Hepatocyte (in vitro differentiated cells): Measurements from ENCODE around the gene POLD4. TPM values are rescaled to one million over a fixed set of nuclear protein-coding genes. Genes with fewer than 3 reads are reported as not detected.

Source experiments
- DNase-seq: peaks from one replicate; pipeline ENCODE4 v3.0.0-alpha.2; 2016; ENCODE audit warnings: low spot score
- H2AFZ ChIP-seq: fragments of 200-600 bp; sonication (generic); 2 replicates; pipeline ENCODE4 v1.6.0; 2016; ENCODE audit warnings: antibody characterized with exemption, mild to moderate bottlenecking
- H3K27ac ChIP-seq: fragments of 200-600 bp; sonication (generic); 2 replicates; pipeline ENCODE4 v1.5.1; 2016; ENCODE audit warnings: mild to moderate bottlenecking
- H3K27me3 ChIP-seq: fragments of 200-600 bp; sonication (generic); 2 replicates; pipeline ENCODE4 v1.6.1; 2016
- H3K36me3 ChIP-seq: fragments of 200-600 bp; sonication (generic); replicated peaks from 2 replicates; pipeline ENCODE4 v1.5.1; 2016; ENCODE audit warnings: low read depth; ENCODE audit not compliant: insufficient read depth
- H3K4me1 ChIP-seq: fragments of 200-600 bp; sonication (generic); 2 replicates; pipeline ENCODE4 v1.5.1; 2016; ENCODE audit warnings: mild to moderate bottlenecking, moderate library complexity; ENCODE audit not compliant: insufficient read depth
- H3K4me2 ChIP-seq: fragments of 200-600 bp; sonication (generic); 2 replicates; pipeline ENCODE4 v1.6.0; 2016
- H3K4me3 ChIP-seq: fragments of 200-600 bp; sonication (generic); 2 replicates; pipeline ENCODE4 v1.5.1; 2016; ENCODE audit warnings: mild to moderate bottlenecking
- H3K79me2 ChIP-seq: fragments of 200-600 bp; sonication (generic); 2 replicates; pipeline ENCODE4 v1.6.0; 2017; ENCODE audit warnings: mild to moderate bottlenecking
- H3K9me2 ChIP-seq: fragments of 200-600 bp; sonication (generic); replicated peaks from 2 replicates; pipeline ENCODE4 v1.6.0; 2017; ENCODE audit warnings: mild to moderate bottlenecking; ENCODE audit not compliant: insufficient read depth
- H3K9me3 ChIP-seq: fragments of 200-600 bp; sonication (generic); 2 replicates; pipeline ENCODE4 v1.5.1; 2016; ENCODE audit warnings: low read depth, mild to moderate bottlenecking
- H4K20me1 ChIP-seq: fragments of 200-600 bp; sonication (generic); 2 replicates; pipeline ENCODE4 v1.6.0; 2016; ENCODE audit warnings: mild to moderate bottlenecking; ENCODE audit not compliant: insufficient read depth, poor library complexity, severe bottlenecking
- CTCF ChIP-seq: fragments of 200-600 bp; sonication (generic); IDR thresholded peaks from 2 replicates; pipeline ENCODE4 v1.5.1; 2016; ENCODE audit warnings: antibody characterized with exemption, mild to moderate bottlenecking; ENCODE audit not compliant: poor library complexity
- EZH2 ChIP-seq: fragments of 200-600 bp; sonication (generic); IDR thresholded peaks from 2 replicates; pipeline ENCODE4 v1.6.1; 2016; ENCODE audit warnings: antibody characterized with exemption, mild to moderate bottlenecking, borderline replicate concordance
- EZH2phosphoT487 ChIP-seq: fragments of 200-600 bp; sonication (generic); IDR thresholded peaks from one replicate; pipeline ENCODE4 v1.6.1; 2018; ENCODE audit warnings: antibody characterized with exemption, mild to moderate bottlenecking, low read depth, moderate library complexity; ENCODE audit not compliant: unreplicated experiment, severe bottlenecking
- WGBS: methylation state at CpG from one replicate; pipeline ENCODE4 v1.1.6; 2016; ENCODE audit warnings: low lambda C conversion rate; ENCODE audit errors: missing lambda C conversion rate; 5-methylcytosine and 5-hydroxymethylcytosine counted together
- polyA plus RNA-seq: library from polyadenylated mRNA; unstranded; fragments of >200 nt; fragmentation: Nextera tagmentation; extraction: Ambion mirVana; gene quantifications from 2 replicates; pipeline ENCODE4 v1.2.1, GENCODE V29; 2016
- total RNA-seq: library from RNA; depleted of rRNA; stranded (reverse); fragments of >200 nt; gene quantifications from 2 replicates; pipeline ENCODE4 v1.2.3, GENCODE V29; 2014

The POLD4 gene
- total and polyA plus RNA-seq, 2 experiments from 2014 or later = 74.4 to 97.4 TPM

GRCh38 chr11:67317205-67317887 lies 36.0 kb downstream of the POLD4 start:
- Histone ChIP-seq H3K27me3 (no peaks in the 10 kb centered on the region), H3K4me3 (peak overlapping the region; percentile 79), H2AFZ (peak overlapping the region; percentile 99), H3K9me2 (no peaks in the 10 kb centered on the region), H3K79me2 (peaks cover 15% of the 10 kb centered on the region), H3K4me2 (peak overlapping the region; percentile 92), H3K36me3 (no peaks in the 10 kb centered on the region), H3K27ac (peak overlapping the region; percentile 92), H3K9me3 (no peaks in the 10 kb centered on the region), H4K20me1 (no peaks in the 10 kb centered on the region), H3K4me1 (peaks cover 3% of the 10 kb centered on the region)
- peak; percentile 98 for DNase-seq
- peak; percentile 96 for TF ChIP-seq CTCF
- TF ChIP-seq EZH2 = no peak
- no peak for TF ChIP-seq EZH2phosphoT487
- under 1% methylated on average over 55 of the region's 55 CpGs for WGBS

- H3K4me1 ChIP-seq = peaks cover 3% of the 10 kb centered on the region
- DNase-seq = no peak
- no peaks in the 10 kb centered on the region for H4K20me1 ChIP-seq
- H3K79me2 ChIP-seq = peaks cover 15% of the 10 kb centered on the region
- H3K4me2 ChIP-seq = peak overlapping the region; percentile 92
- no peaks in the 10 kb centered on the region for H3K36me3 ChIP-seq
- no peaks in the 10 kb centered on the region for H3K9me2 ChIP-seq
- no peak for TF ChIP-seq EZH2phosphoT487
- no peak for TF ChIP-seq EZH2
- TF ChIP-seq CTCF = no peak
- H3K4me3 ChIP-seq = peak overlapping the region; percentile 79
- no peaks in the 10 kb centered on the region for H3K27me3 ChIP-seq
- H2AFZ ChIP-seq = peak overlapping the region; percentile 99
- under 1% methylated on average over 10 of the region's 10 CpGs for WGBS
- peak overlapping the region; percentile 92 for H3K27ac ChIP-seq
- no peaks in the 10 kb centered on the region for H3K9me3 ChIP-seq
These were observed 36.5 kb downstream of the POLD4 start for GRCh38 chr11:67316882-67317204.

GRCh38 chr11:67315325-67315909 lies 37.9 kb downstream of the POLD4 start:
- no peaks in the 10 kb centered on the region for H3K9me3 ChIP-seq
- no peak overlapping the region for H3K27ac ChIP-seq
- H2AFZ ChIP-seq = no peak overlapping the region
- H3K9me2 ChIP-seq = no peaks in the 10 kb centered on the region
- no peaks in the 10 kb centered on the region for H3K36me3 ChIP-seq
- H4K20me1 ChIP-seq = no peaks in the 10 kb centered on the region
- H3K4me3 ChIP-seq = no peak overlapping the region
- H3K4me2 ChIP-seq = no peak overlapping the region
- TF ChIP-seq CTCF (no peak), EZH2phosphoT487 (no peak), EZH2 (no peak)
- peaks cover 15% of the 10 kb centered on the region for H3K79me2 ChIP-seq
- no peaks in the 10 kb centered on the region for H3K27me3 ChIP-seq
- no peak for DNase-seq
- WGBS = 91% methylated on average over 9 of the region's 9 CpGs
- peaks cover 3% of the 10 kb centered on the region for H3K4me1 ChIP-seq
